GM19023 (cell line): ENCODE results near the gene FOXB2.
"Not testable (repeated sequence)": the region's sequence is repeated elsewhere in the genome, so short reads cannot be mapped to it uniquely, and the experiment has no call there.

Experiments
- ATAC-seq: cut with Tn5 transposase; IDR thresholded peaks from one replicate; pipeline ENCODE4 v1.9.1; 2021; ENCODE audit warnings: mild to moderate bottlenecking, moderate library complexity; ENCODE audit not compliant: unreplicated experiment

Gene FOXB2

DNA sequence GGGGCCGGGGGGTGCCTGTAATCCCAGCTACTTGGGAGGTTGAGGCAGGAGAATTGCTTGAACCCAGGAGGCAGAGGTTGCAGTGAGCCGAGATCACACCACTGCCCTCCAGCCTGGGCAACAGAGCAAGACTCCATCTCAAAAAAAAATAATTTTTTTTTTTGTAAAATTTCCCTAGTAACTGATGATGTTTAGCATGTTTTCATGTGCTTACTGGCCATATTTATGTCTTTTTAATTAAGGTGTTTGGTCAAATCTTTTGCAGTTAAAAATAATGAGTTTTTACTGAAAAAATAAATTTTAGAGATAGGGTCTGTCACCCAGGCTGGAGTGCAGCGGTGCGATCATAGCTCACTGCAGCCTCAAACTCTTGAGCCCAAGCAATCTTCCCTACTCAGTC lies 24.3 kb downstream of the FOXB2 start:
- ATAC-seq, result not testable (repeated sequence)

DNA sequence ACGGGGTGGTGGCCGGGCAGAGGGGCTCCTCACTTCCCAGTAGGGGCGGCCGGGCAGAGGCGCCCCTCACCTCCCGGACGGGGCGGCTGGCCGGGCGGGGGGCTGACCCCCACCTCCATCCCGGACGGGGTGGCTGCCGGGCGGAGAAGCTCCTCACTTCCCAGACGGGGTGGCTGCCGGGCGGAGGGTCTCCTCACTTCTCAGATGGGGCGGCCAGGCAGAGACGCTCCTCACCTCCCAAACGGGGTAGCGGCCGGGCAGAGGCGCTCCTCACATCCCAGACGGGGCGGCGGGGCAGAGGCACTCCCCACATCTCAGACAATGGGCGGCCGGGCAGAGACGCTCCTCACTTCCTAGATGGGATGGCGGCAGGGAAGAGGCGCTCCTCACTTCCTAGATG lies 41.2 kb downstream of the FOXB2 start:
- ATAC-seq, result not testable (repeated sequence)

DNA sequence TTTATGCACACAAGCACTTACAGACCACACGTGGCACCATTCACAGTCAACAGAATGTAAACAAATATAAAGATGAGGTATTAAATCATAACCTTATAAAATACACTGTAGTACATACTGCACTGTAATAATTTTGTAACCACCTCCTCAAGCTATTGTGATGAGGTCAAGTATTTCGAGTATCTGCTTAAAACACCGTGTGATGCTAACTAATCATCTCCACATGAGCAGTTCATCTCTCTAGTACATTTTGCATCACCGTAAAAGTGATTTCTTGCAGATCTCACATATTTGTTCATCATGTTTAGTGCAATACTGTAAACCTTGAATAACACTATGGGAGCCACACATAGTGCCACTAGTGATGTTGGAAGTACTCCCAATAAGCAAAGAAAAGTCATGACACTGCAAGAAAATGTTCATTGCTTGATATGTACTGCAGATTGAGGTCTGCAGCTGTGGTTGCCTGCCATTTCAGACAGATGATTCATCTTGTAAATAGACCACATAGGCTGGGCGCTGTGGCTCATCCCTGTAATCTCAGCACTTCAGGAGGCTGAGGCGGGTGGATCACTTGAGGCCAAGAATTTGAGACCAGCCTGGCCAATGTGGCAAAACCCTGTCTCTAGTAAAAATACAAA lies 44.3 kb downstream of the FOXB2 start:
- no peak for ATAC-seq

DNA sequence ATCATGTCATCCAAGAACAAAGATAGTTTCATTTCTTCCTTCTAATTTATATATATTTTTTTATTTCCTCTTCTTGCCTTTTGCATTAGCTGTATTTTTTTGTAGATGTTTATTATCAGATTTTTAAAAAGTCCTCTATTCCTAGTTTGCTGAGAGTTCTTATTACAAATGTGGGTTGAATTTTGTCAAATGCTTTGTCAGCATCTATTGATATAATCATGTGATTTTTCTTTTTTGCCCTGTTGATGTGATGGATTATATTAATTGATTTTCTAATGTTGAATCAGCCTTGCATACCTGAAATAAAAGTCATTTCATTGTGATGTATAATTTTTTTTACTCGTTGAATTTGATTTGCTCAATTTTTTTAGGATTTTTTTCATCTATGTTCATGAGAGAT lies 46.9 kb downstream of the FOXB2 start:
- ATAC-seq, result no peak
